Right lobe of liver (tissue), 6 donors: Measurements from ENCODE around the gene DDX11. TPM values are rescaled to one million over a fixed set of nuclear protein-coding genes. Genes with fewer than 3 reads are reported as not detected.
"Not testable (repeated sequence)": the region's sequence is repeated elsewhere in the genome, so short reads cannot be mapped to it uniquely, and the experiment has no call there.

ENCODE experiments used
- ATAC-seq, 4 donors: fragments of 200-7000 bp; cut with Tn5 transposase; one replicate each; pipeline ENCODE4 v1.9.1; 2020; ENCODE audit warnings: mild to moderate bottlenecking in 4 of 4, moderate library complexity in 4 of 4
- DNase-seq, 3 donors: peaks; one replicate each; pipeline ENCODE4 v3.0.0-alpha.2; 2020
- H3K27ac ChIP-seq, 3 donors: fragments of 200-600 bp; one replicate each; pipeline ENCODE4 v1.8.0; 2022
- H3K27me3 ChIP-seq, 2 donors: fragments of 200-600 bp; one replicate each; pipeline ENCODE4 v1.8.0; 2022
- H3K36me3 ChIP-seq, 4 donors: fragments of 200-600 bp; sonication (generic) in 1 of 4; one replicate each; pipeline versions ENCODE4 v1.5.1 to v1.8.0; 2017 to 2022; ENCODE audit warnings: control low read depth in 1 of 4
- H3K4me1 ChIP-seq, 4 donors: fragments of 200-600 bp; sonication (generic) in 1 of 4; one replicate each; pipeline versions ENCODE4 v1.5.1 to v1.8.0; 2017 to 2022; ENCODE audit warnings: control low read depth in 1 of 4
- H3K4me3 ChIP-seq, 3 donors: fragments of 200-600 bp; one replicate each; pipeline ENCODE4 v1.8.0; 2022
- H3K9me3 ChIP-seq, 4 donors: fragments of 200-600 bp; sonication (generic) in 1 of 4; one replicate each; pipeline versions ENCODE4 v1.5.1 to v1.8.0; 2017 to 2022; ENCODE audit warnings: control low read depth in 1 of 4
- WGBS: methylation state at CpG from one replicate; pipeline ENCODE4 v1.1.6; 2018; ENCODE audit warnings: low coverage, low lambda C conversion rate; ENCODE audit not compliant: insufficient coverage; ENCODE audit errors: missing lambda C conversion rate; 5-methylcytosine and 5-hydroxymethylcytosine counted together
- intact Hi-C, 2 donors: fragments of 100-400 bp; cut with DNase I; formaldehyde crosslinking; loops; one replicate each; pipeline versions ENCODE4 v1.11.2 to v1.14.1; 2022
- small RNA-seq, 2 experiments: library from RNA; depleted of rRNA; stranded (forward); fragments of <200 nt; gene quantifications; one replicate each; pipeline ENCODE3, GENCODE V24; 2016
- total RNA-seq, 6 experiments: library from RNA; depleted of rRNA in 2 of 6; stranded (reverse); fragments of >200 nt in 2 of 6; fragmentation: NEBNext Ultra II Directional in 3 of 6; extraction: Animal tissue kit (Norgen Biotek cat#: 25700) in 3 of 6; gene quantifications; one replicate each; pipeline versions ENCODE4 v1.1.0 to v1.2.4, GENCODE V29; 2016 to 2023
- donor health status: DM: no; HTN: yes; CAD: no.
- donor health status: DM: no; HTN: no; CAD: no.
- donor health status: DM: no; HTN: no; CAD: no.
- donor health status: DM: no; HTN: yes; CAD: no.
- donor health status: DM: no; HTN: yes; CAD: no.

The DDX11 gene
- total RNA-seq, 6 experiments from 2014 or later = 5.0 to 19.2 (median 13.5) TPM

- intact Hi-C loops, H3K27me3 ChIP-seq, ATAC-seq, DNase-seq, H3K4me1 ChIP-seq, H3K4me3 ChIP-seq, H3K9me3 ChIP-seq, H3K27ac ChIP-seq, H3K36me3 ChIP-seq: not testable (repeated sequence)
- WGBS = 43% methylated on average over 9 of the region's 9 CpGs
These were observed 71.1 kb downstream of the DDX11 start for GRCh38 chr12:31144768-31145167.

GRCh38 chr12:31145296-31145695, 71.6 kb downstream of the DDX11 start:
- H3K27ac ChIP-seq, H3K9me3 ChIP-seq, H3K36me3 ChIP-seq, H3K4me1 ChIP-seq, DNase-seq, intact Hi-C loops, H3K27me3 ChIP-seq, H3K4me3 ChIP-seq: not testable (repeated sequence)
- 15% methylated on average over 6 of the region's 6 CpGs for WGBS
- peak in 1 of 4 donors; percentile 17 for ATAC-seq

- DNase-seq, H3K27me3 ChIP-seq, H3K36me3 ChIP-seq, intact Hi-C loops, ATAC-seq, H3K4me3 ChIP-seq, H3K27ac ChIP-seq, H3K9me3 ChIP-seq, H3K4me1 ChIP-seq: not testable (repeated sequence)
- 43% methylated on average over 1 of the region's 3 CpGs for WGBS
These were observed 73.8 kb downstream of the DDX11 start for GRCh38 chr12:31147415-31147814.

- H3K27me3 ChIP-seq, H3K9me3 ChIP-seq, H3K4me1 ChIP-seq, intact Hi-C loops, H3K4me3 ChIP-seq, ATAC-seq, H3K36me3 ChIP-seq, DNase-seq, H3K27ac ChIP-seq: not testable (repeated sequence)
- WGBS = 65% methylated on average over 4 of the region's 4 CpGs
These were observed 77.1 kb downstream of the DDX11 start for GRCh38 chr12:31150766-31151165.

Small RNA genes within 50 kb of the gene (small RNA-seq; reads per million reads assigned to genes)
- gene RF00072 = 0 reads per million in 2 experiments

Other genes with a start within 250 kb of the DDX11 start
- gene TSPAN11, start 147.1 kb upstream of the DDX11 start, total RNA-seq = under 1 TPM; 0.31 to 1.00 (median 0.60) TPM